ENCODE measurements around the gene FAM156A.
A peak's percentile ranks its signal among the peaks of the same experiment; 100 is the strongest.
"Not testable (repeated sequence)": the region's sequence is repeated elsewhere in the genome, so short reads cannot be mapped to it uniquely, and the experiment has no call there.

The FAM156A gene

DNA sequence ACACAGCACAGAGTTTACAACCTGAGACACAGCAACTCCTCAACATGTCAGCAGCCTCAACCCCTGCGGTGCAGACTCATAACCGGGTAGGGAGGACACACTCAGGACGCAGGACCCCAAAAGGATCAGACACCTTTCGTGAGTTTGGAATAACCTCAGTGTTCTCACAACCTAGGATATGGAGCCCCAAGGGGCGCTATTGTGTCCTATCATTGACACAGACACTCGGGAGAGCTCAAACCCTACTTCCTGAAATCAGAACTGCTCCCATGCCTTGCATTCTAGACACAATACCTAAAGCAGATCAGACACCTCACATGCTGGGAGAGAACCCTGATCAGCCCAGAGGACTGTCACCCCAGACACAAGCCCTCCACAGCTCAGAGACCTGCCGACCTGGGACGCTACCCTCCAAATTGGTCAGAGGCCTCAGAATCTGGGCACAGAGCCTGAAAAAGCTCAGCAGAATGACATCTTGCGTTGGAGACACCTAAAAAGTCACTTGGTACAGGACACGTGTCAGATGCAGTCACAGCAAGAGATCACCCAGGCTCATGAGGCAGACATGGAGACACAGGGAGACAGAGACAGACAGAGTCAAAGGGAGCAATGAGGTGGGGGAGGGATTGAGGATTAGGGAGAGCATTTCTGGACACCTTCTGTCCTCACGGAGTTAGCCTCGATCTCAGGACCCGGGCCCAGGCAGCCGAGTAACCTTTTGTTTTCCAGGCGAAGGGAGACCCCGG is 8.8 kb upstream of the FAM156A start:
- not testable (repeated sequence) for DNase-seq

DNA sequence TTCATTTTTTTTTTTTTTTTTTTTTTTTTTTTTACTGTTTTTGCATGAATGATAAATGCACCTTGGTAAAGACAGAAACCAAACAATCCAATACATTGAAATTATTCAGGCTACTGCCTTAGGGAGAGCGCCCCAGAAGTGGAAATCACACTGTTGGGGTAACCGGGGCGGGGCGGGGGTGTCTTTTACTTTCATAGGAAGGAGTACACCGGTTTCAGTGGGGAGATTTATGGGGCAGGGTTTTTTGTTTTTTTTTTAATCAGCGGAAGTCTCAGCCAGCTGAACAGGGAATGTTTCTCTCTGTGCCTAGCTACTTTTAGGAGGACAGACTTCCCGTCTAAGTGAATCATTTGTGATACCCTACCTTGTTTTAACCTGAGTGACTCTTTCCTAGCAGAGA is 643 bp upstream of the FAM156A start:
- DNase-seq = not testable (repeated sequence)

- not testable (repeated sequence) for DNase-seq
Measured at GRCh38 chrX:52949884-52950283, 8.4 kb downstream of the FAM156A start.

DNA sequence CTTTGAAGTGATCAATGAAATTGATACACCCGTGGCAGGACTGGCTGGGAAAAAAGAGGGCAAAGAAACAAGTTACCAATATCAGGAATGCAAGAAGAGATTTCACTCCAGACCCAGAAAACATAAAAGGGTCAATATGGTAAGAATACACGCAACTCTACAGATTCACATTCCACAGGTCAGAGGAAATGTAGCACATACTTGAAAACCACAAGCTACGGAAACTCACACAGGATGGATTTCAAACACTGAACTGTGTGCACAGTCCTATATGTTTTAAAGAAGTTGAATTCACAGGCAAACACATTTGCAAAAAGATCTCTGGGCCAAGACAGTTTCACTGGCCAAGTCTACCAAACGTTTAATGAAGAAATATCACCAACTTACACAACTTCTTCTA is 9.0 kb downstream of the FAM156A start:
- not testable (repeated sequence) for DNase-seq

- DNase-seq = not testable (repeated sequence)
Measured at GRCh38 chrX:52948265-52948664, 10.1 kb downstream of the FAM156A start.

DNA sequence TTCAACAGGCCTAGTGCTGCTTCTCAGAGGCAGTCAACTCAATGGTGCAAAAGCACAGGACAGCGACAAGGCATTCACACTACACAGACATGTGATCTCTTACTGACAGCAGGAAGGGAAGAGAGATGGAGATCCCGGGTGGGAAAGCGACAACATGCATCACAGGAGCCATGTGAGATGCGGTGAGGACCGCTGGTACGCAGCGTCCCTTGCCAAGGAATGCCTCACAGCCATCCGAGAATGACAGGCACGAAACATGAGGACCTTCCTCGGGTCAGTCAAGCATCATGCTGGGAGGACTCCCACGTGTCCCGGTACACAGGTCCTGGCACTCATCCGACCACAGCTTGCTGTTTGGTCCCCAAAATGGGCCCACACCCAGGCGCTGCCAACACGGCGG is 10.8 kb downstream of the FAM156A start:
- not testable (repeated sequence) for DNase-seq

GRCh38 chrX:52945838-52946494 is 12.4 kb downstream of the FAM156A start:
- DNase-seq = not testable (repeated sequence)

- DNase-seq = not testable (repeated sequence)
Measured at GRCh38 chrX:52941728-52942127, 16.6 kb downstream of the FAM156A start.

DNA sequence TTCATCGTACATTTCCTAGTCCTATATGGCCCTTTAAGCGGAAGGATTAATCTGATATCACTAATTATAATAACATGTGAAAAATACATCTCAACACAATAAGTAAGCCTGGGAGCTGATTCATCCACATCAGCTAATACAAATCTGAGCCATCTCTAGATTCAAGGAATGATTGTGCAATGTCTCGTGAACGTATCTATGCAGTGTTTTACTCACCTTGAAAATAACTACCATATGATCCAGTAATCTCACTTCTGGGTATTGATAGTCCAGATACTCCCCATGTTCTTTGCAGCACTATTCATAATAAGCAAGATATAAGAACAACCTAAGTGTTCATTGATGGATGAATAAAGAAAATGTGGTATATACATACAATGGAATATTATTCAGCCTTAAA is 17.6 kb downstream of the FAM156A start:
- not testable (repeated sequence) for DNase-seq

- DNase-seq = not testable (repeated sequence)
Measured at GRCh38 chrX:52935470-52935784, 22.9 kb downstream of the FAM156A start.

DNA sequence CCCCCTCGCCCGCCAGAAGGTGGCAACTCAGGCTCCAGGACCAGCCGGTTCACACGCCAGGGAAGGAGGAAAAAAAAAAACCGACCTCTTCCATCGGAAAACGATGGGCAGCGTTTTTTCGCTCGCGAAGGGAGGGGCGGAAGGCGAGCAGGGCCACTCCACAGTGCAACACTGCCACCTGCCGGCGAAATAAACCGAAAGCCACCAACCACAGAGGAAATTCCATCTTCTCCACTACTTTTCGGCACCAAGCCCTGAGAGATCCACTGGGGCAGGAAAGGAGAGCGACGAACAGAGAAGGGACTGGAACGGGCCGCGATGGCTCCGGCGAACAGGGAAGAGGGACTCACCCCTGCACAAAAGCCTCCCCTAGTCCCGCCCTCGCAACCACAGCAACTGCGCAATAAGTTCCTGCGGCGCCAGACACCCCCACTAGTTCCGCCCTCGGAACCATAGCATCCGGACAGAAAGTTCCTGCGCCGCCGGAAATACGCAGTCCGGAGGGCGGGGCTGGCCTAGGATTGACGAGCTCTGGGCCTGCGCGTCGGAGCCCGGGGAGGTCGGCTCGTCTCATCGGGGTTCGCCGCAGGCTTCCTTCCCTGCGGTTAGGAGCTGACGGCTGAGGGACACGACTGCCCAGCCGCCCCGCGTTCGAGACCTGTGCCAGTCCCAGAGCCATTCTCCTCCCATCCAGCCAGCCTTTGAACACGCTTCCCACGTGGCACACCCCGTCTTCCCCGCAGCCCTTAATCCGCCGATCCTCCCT is 23.4 kb downstream of the FAM156A start:
- DNase-seq = peak; percentile 92

DNA sequence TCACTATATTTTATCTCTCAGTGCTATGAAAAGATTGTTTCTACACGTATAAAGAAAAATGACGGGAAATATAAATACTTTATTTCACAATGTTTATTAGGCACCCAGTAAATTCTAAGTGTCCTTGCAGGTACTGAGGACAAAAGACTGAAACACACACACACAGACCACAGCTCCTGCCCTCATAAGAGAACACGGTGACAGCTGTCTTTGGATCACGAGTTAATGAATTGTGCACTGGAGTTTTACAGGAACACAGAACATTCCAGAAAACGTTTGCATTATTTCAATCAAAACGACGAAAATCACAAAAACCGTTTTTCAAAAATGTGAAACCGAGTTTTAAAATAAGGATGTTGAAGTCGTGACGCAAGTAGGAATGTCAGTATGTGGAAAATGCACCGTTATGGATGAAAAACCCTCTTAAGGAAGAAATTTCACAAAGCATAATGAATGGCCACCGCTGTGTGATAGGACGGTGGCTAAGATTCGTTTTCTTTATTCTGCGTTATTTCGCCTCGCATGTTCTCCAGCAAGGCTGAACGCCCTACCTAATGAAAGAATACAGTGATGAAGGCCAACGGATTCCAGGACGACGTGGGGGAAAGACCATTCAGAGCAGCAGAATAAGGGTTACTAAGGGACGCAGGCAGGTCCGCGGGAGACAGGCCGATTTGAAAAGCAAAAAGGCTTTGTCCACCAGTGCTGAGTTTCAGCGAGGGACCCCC is 24.2 kb downstream of the FAM156A start:
- DNase-seq = no peak

GRCh38 chrX:52933213-52933612 is 25.1 kb downstream of the FAM156A start:
- no peak for DNase-seq

GRCh38 chrX:52930214-52930613 is 28.1 kb downstream of the FAM156A start:
- DNase-seq = not testable (repeated sequence)

- no peak for DNase-seq
Measured at GRCh38 chrX:52923781-52924241, 34.5 kb downstream of the FAM156A start.

GRCh38 chrX:52914704-52915103 is 43.6 kb downstream of the FAM156A start:
- DNase-seq = not testable (repeated sequence)

DNA sequence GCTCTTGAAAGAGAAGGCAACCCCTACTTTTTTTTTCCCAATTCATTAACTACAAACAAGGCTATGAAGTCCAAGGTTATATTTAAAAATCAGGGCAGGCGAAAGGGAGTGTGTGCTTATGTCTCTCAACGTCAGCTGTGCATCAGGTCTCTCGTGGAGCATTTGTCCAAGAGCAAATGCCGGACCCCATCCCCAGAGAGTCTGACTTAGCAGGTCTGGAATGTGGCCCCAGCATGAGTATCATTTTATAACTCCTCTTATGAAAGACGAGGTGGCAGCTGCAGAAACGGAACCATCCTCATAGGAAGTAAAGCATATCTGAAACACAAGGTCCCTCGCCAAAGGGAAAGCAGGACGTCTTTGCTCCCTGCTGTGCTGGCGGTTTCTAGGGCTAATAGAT is 44.6 kb downstream of the FAM156A start:
- not testable (repeated sequence) for DNase-seq

DNA sequence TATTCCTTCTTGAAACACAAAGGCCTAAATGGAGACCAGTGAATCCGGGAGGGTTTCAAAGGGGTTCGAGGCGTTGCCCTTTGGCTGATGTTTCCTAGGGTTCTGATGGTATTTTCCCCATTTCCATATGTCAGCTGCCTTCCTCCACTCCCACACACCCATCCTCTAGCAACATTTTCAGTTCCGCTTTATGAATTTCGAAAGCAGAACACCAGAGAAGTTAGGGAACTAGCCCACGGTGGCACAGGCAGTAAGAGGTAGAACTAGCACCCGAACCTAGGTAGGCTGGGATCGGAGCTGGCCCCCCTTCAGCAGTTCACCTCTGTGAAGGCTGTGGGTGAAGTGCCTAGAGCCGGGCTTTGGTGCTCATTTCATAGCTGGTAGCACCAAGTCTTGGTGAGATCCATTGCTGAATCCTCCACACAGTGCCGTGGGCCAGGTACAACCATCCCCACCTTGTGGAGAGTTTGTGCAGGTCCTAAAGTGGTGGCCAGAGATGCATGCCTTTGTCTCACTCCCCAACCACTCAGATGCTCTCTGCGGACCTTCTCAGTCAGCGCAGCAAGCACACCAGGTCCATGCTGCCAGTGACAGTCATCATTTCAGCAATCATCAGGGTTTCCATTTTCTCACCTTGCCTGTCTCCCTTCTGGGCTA is 48.9 kb downstream of the FAM156A start:
- not testable (repeated sequence) for DNase-seq

DNA sequence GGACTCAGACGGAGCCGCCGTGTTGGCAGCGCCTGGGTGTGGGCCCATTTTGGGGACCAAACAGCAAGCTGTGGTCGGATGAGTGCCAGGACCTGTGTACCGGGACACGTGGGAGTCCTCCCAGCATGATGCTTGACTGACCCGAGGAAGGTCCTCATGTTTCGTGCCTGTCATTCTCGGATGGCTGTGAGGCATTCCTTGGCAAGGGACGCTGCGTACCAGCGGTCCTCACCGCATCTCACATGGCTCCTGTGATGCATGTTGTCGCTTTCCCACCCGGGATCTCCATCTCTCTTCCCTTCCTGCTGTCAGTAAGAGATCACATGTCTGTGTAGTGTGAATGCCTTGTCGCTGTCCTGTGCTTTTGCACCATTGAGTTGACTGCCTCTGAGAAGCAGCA is 50.4 kb downstream of the FAM156A start:
- DNase-seq = not testable (repeated sequence)

DNA sequence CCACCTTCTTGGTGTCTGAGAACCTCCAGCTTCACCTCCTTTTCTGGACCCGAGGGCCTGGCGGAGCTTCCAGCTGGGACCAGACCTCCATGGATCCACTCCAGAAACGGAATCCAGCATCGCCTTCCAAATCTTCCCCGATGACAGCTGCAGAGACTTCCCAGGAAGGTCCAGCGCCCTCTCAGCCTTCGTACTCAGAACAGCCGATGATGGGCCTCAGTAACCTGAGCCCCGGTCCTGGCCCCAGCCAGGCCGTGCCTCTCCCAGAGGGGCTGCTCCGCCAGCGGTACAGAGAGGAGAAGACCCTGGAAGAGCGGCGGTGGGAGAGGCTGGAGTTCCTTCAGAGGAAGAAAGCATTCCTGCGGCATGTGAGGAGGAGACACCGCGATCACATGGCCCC is 51.2 kb downstream of the FAM156A start:
- not testable (repeated sequence) for DNase-seq

GRCh38 chrX:52906072-52906471 is 52.2 kb downstream of the FAM156A start:
- DNase-seq = not testable (repeated sequence)

DNA sequence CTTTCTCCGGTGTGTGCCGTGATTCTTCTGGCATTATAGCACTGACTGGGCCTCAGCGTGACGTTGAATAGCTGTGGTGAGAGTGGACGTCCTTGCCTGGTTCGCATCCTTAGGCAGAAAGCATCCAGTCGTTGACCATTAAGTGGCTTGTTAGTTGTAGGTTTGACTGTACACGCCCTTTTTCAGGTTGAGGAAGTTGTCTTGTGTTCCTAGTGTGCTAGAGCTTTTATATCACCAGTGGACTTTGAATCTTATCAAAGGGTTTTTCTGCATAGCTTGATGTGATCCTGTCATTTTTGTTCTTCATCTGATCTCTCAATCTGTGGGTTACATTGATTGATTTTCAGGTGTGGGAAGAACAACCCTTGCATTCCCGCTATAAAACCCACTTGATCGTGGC is 52.8 kb downstream of the FAM156A start:
- DNase-seq = not testable (repeated sequence)
